ENCODE data around the gene RPL22.

Gene RPL22

DNA sequence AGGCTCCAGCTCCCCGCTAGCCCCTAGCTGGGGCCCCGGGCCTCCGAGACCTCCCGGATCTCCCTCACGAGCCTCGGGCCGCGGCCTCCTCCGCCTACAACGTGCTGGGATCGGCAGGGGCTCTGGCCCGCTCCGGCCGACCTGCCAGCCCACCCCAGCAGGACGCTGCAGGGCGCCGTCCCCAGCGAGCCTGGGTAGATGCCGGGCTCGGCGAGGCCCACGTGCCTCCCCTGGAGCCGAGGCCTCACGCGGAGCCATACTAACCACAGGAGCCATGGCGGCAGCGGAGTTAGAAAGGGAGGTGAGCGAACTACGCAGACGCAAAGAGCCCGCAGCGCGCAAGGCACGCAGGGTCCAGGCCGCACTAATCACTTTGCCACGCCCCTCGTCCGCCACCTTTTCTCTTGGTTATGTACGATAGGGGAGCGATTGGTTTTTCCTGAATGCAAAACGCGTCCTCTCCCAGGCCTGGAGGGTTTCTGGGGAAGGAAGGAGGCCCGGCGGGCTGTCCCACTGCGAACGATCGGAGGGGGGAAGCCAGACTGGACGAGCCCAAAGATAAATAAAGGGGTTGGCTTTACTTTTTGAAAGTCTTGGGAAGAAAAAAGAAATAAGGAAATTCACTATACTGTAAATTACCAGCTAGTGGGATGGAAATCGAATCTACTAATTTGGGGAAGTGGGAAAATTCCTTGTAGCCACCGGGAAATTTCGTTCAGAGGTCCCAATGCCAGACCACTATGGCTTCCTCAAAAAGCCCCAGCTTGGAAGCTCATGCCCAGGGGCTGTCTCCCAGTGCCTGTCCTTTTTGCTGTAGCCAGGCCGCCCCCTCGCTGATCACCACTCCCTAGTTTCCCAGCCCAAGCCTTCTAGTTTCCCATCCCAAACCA, at the start of gene RPL22:
Gene RPL22 (minus strand): TSS at position 298 of the 890 bp plus-strand sequence. CDS start 22 bp downstream, at position 276.
- DNase-seq = peak; percentile 97

DNA sequence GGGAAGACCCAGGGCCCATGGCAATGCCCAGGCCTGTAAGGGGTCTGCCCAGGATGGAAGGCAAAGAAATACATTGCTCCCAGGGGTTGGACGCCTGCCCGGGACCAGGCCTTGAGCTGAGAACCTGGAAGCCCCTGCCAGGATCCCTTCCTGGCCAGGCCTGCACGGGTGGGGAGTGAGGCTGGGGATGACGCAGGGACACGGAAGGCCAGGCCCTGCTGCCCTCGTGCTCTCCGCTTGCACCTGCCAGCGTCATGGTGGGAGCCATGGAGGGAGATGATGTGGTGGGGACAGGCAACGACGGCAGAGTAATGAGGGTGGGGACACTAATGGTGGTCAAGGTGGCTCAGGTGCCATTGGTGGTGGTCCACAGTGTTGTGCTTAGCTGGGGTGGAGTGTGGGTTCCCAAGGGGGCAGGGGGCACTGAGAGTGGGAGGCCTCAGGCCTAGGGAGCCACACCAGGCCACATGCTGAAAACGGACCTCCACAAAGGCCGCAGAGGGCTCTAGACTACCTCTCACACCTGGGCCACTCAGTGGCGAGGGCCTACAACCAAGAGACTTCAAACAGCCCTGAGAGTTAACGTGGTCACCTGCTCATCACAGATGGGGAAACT, 48.9 kb upstream of the RPL22 start:
- DNase-seq = no peak

DNA sequence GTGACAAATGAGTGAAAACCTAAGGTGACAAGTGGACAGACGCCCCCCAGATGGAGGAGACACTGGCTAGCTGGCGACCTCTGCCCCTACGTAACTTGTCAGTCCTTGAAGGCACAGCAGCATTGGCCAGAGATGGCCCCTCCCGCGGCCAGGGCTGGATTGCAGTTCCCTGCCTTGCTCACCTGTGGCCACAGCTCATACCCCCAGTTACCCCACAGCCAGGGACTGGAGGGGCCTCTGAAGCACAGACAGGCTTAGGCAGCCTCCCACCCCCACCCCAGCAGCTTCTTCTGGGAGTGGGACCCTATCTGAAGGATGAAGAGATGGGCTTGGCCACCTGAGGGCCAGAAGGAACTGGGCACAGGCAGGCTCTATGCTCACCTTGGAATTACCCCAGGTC, 48.3 kb upstream of the RPL22 start:
- no peak for DNase-seq

DNA sequence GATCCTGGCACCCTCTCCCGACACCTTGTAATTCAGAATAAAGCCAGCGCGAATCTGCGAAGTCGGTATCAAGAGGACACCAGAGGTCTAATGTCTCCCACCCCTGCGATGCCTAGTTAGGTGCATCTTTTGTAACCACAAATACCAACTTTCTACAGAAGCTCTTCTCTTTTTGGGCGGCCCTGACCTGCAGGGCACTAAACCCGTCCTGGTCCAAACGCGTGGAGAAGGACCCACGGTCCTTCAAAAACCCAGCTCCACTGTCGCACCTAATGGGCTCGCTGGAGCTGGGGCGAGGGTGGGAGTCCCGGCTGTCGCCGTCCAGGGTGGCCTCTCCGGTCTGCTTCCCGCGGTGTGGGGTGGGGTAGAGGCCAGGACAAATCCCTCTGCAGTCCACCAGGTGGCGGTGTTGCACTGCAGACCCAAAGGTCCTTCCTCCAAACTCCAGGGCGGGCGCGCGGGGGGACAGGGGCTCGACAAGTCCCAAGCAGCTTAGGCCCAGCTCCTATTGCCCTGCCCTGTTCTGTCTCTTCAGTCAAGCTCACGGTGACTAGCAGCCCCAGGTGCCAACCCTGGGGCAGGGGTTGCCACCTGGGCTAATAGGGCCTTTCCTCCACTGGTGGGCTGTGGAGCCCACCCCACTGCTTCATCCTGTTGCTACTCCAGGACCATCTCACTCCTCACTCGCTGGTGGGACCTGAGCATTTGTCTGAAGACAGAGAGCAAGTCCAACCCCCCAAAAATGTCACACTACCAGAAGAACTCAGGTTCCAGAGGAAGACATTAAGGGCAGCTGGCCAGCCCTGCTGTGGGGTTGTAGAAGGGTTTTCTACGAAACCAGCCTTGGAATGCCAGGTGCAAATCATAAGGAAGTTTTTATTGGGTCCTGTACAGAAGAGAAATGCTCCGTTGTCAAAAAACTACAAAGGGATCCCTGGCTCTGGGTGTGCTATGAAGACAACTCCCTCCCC, 47.4 kb upstream of the RPL22 start:
- DNase-seq = peak; percentile 78

DNA sequence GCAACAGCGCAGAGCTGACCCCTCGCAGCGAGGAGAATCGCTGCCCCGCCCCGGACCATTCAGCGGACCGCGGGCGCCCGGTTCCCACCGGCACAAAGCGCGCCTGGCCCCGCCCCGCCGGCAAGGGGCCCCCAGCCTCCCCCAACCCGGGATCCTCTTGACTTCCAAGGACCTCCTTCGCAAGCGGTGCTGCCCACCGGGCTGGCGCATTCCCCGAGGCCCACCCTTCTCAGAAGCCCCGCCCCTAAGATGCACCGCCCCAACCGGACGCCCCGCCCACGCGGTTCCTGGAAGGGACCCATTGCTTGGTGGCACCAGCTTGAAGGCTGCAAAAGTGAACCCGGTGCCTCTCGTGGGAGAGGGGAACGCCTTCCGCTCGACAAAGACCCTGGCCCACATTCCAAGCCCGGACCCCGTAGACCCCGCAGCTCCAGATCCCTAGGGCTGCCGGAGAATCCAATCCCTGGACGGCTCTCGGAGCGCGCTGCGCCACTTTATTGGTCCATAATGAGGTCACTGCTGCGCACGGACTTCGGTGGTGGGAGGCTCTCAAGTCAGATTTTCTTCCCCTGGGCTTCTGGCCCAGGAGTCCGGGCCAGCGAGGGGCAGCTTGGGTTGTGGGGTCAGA, 46.6 kb upstream of the RPL22 start:
- DNase-seq = peak; percentile 37

DNA sequence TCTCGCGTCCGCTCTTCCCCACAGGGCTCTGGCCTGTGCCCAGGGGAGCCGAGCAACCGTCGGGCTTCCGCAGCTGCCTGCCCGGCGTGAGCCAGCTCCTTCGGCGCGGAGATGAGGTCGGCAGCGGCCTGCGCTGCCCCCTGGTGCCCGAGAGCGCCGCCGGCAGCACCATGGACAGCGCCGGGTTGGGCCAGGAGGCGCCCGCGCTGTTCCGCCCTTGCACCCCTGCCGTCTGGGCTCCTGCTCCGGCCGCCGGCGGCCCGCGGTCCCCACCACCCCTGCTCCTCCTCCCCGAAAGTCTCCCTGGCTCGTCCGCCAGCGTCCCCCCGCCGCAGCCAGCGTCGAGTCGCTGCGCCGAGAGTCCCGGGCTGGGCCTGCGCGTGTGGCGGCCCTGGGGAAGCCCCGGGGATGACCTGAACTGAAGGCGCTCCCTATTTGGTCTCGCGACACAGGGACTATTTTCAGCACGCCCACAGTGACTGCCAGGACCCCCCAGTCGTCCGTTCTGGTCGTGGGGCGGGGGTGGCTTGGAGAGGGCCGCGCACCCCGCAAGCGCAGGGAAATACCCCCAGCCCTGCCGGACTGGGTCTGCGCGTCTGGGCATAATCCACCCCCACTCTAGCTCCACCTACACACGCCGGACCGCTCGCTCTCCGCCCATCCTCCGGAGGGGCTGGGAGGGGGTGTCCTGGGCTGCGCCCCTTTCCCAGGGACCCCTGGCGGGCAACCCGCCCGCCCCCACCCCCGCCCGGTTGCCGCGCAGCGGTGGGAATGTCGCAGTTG, 45.9 kb upstream of the RPL22 start:
- DNase-seq = peak; percentile 78

DNA sequence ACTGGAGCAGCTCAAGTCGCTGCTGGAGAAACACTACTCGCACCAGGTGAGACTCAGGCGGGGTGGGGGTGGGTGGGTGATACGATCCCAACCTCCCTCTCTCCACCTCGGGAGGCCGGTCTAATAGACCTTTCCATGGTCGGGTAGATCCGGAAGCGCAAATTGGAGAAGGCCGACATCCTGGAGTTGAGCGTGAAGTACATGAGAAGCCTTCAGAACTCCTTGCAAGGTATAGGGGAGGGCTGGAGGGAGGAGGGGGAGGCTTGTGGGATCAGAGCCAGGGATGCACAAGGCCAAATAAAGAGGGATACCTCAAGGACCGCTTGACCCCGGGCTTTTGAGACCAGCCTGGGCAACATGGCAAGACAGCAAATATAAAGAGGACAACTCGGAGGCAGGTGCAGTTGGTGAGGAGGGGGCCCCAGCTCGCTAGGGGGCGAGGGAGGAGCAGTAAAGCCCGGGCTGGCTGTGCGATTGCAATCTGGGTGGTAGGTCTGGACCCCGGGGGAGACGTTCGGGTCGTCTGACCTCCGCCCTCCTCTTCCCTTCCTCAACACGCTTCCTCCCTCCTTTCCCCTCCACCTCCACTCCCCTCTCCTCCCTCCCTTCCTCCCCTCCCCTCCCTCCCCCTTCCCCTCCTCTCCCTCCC, 45.1 kb upstream of the RPL22 start:
- no peak for DNase-seq

DNA sequence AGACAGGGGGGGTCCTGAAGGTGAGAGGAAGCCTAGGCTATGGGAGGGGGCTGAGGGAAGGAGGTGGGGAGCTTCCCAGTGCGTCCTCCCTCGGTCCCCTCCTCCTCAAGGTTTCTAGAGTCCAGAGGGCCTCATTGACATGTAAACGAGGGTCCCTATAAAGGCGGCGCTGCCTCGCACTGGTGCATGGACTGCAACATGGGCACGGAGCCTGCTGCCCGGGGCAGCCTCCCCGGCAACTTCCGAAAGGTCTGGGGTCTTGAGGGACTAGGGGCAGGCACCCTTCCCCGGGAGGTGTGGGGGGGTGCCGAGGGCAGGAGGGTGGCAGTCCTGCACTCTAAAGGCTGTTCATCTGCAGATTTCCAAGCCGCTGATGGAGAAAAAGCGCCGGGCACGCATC, 44.6 kb upstream of the RPL22 start, which contains the start of gene HES3:
Gene HES3 (plus strand): TSS at position 187 of the 400 bp plus-strand sequence. CDS start 187 bp downstream, at position 374.
- no peak for DNase-seq

DNA sequence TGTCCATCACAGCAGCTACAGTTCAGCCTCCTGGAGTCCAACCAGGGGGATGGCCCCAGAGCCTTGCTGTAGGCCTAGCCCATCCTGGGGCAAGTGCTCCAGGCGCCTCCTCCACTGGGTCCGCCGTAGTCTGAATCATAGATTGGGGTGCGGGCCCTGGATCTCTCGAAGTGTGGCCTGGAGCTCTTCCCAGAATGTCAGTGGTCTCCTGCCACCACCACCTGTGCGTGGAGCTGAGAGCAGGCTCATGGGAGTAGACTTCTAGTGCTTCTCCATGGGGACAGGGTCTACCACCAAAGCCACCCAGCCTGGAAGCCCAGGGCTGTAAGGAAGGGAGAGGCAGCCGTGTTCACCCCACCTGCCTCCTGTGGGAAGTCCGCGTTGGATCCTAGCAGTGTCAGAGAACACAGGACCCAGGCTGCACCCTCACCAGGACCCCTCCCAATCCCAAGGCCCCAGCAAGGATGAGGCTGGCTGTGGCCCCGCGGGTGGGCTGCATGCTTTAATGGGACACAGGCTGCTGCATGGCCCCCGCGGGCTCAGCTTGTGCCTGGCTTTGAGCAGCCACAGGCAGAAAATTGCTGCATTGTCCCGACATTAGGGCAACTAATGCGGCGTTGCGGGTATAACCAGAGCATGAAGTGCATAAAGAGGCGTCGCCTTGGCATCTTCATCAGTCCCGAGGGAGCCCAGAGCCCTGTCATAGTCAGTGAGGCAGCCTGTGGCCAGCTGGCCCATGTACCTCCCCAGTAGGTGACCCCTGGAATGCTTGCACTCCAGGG, 43.8 kb upstream of the RPL22 start:
- no peak for DNase-seq

DNA sequence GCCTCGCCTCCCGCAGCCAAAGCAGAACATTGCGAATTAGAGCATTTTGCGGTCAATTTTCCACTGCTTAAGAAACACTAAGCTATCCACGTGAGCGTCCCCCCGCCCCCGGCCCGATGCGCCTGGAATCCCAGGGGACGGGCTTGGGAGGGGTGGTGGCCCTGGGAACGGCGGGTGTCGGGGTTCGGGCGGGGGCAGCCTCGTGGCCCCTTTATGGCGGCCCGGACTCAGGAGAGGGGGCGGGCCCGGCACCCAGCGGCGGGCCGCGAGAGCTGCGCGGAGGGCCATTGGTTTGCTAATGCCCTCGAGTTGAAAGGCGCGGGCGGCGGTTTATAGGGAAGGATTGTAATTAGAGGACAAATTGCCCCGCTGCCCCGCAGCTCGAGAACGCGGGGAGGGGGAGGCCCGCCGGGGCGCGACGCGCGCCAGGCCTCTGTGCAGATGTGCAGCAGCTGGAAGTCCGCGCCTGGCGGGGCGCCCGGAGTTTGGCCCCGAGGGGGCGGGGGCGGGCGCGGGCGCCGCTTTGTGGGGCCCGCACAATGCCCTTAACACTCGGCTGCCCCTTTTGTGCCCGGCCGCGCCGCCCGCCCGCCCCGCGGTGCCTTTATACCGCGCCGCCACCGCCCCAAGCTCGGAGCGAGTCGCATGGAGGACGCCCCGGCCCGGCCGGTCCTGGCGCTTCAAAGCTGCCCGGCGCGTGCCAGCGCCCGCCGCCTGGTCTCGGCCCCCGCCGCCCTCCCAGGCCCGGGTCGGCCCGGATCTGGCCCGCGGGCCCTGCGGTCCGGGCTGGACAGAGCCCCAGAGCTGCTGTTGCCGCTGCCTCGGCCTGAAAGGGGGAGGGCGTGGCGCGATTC, 42.7 kb upstream of the RPL22 start:
- no peak for DNase-seq

DNA sequence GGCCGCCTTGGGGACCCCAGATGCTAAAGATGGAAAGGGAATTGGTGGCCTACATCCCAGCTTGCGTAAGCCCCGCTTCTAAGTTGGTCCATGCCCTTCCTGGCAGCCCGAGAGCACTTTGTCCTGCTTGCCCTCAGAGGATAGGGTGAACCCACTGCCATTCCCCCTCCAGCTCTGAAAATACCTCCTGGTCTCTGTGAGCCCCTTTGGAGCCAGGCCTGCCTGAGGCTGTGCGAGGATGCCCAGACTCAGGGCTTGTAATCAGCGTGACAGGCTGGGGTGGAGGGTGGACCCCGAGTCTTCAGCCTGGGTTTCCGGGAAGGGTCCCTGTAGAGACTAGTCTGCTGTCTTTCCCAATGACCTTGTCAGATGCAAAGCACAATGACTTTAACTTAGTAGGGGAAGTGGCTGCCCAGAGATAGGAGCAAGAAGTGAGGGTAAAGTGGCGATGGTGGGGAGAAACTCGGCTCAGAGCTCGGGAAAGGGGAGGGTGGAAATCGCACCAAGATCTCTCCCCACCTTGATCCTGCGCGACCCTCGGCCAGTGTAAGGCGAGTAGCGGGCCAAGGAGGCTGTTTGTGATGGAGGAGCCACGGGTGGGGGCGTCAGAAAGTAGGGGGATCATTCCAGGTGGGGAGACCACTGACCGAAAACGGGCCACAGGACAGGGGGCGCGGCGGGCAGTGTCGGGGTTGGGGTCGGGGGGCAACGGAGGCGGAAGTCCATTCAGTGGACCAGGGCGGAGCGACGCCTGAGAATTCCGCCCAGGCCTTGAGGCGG, 41.9 kb upstream of the RPL22 start:
- no peak for DNase-seq

DNA sequence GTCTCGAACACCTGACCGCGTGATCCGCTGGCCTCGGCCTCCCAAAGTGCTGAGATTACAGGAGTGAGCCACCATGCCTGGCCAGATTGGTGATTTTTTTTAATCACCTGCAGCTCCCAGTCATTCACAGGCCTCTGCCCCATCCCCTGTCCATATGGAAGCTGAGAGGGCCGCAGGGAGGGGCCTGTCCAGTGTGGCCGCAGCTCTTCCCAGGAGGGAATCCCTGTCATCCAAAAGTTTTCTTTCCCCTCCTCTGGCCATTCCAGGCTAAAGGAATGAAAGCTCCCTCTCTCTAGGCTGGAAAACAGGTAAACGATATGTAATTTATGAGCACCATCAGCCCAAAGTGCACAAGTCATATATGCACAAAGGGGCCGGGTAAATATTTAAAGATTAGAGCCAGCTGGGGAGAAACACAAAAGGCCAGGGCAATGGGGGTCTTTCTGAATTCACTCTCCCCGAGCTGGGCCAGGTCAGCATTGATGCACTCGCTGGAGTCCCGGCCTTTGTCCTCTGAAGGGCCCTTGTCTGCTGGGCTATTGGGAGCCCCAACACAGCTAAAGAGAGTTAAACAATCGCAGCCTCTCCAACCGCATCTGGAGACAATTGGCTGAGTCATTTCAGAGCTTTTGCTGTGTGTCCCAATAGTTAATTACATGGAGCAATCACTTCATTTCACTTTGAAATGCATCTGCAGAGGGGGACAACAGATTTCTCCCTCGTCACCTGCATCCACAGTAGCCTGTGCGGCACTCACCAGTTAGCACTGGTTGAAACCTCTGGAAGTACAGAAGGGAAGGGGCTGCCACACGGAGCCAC, 40.8 kb upstream of the RPL22 start:
- DNase-seq = no peak

DNA sequence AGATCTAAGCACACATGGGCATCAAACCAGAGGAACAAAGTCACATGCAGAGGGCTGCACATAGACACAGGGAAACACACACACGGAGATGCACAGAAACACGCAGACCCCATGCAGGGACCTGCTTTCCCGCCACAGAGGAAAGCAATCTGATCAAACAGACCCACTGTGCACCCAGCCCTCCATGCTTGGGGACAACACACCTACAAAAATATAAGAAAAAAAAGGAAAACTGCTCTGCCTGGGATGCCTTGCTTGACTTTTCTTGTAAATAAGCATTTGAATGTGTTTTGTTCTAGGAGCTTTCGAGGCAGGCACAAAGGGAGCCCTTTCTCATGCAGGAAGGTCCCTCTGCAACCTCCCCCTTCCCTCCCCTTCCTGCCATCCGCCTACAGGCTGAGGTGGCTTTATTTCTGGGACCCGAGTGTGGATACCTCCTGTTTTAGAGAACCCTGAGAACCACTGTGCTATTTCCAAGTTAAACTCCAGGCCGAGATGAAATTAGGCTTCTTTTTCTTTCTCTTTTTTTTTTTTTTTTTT, 39.9 kb upstream of the RPL22 start:
- no peak for DNase-seq

DNA sequence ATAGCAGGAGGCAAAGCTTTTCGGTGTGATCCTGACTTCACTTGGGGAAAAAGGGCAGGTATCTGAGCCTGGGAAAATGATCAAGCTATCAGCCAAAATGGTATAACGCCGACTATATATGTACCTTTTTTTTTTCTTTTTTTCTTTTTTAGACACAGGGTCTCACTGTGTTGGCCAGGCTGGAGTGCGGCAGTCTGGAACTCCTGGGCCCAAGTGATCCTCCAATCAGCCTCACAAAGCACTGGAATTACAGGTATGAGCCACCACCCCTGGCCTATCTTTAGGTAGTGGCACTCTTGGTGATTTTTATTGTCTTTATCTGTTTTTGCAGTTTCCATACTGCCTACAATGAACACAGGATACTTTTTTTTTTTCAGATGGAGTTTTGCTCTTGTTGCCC, 37.7 kb upstream of the RPL22 start:
- no peak for DNase-seq

DNA sequence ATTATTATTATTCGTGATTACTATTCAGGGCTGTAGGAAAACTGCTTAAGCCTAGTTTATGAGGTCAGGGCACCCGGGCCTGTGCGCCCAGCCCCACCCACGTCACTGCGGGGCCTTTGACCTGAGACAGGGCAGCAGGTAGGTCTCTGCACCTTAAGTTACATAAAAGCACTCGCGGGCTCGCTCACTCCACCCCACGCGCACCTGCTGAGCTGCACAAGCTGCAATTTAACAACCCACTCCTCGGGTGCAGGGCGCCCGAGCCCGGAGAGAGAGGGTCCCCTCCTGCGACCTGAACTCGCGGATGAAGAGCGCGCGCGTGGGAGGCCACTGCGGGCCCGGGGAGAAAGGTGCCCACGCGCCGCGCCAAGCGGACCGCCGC, 35.9 kb upstream of the RPL22 start:
- no peak for DNase-seq

DNA sequence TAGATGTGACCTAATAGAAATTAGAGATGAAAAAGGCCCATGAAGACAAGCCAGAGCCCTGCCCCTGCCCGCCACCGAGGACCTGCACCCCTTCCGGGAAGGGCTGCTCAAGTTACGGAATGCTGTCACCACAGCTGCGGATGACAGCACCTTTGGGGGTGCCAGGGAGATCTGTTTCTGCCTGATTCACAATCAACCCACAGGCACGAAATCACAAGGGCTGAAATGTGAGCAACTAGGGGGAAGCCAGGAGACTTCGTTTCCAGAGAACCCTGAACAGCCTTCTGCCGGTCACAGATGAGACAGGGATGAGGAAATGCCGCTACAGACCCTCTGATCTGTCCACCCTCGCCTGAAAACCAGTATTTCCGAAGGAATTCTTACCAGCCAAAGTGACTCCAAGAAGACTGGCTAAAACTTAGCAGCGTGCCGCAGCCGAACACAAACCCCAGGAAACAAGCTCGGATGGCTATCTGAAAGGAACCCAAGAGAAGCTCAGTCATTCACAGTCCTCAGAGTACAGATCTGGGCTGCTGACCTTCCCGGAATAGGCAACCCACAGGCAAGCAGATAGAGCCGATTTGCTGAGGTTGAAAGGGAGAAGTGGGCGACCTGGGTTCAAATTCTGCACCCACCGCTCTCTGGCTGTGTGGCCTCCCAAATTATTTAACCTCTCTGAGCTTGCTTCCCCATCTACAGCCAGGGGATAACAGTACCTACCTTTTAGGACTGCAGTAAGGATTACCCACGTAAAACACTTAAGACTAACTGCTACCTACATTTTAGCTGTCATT, 35.3 kb upstream of the RPL22 start:
- no peak for DNase-seq

DNA sequence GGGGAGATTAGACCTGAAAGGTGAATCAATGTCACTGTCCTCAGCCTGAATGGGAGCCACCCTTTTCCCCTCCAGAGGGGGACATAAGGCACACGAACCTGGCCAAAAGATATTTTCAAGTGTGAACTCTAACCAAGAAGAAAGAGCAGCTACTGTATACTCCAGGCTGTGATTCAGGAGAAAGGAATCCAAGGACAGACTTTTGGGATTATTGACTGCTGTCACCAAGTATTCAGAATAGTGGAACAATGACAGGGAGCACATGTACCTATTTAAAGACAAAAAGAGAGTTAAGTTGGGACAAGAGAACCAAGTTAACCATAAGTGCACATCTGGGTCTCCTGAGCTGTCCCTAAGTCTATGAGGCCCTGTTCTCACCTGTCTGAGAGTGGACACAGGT, 34.0 kb upstream of the RPL22 start:
- DNase-seq = no peak
